Posterior vena cava (tissue), 2 donors: ENCODE data around the gene PWP1. TPM values are rescaled to one million over a fixed set of nuclear protein-coding genes. Genes with fewer than 3 reads are reported as not detected.

Experiments
- DNase-seq: peaks from one replicate; pipeline ENCODE4 v3.0.0-alpha.2; 2020; ENCODE audit warnings: low spot score
- intact Hi-C, 2 donors: fragments of 100-400 bp; cut with DNase I; formaldehyde crosslinking; loops; one replicate each; pipeline versions ENCODE4 v1.14.1 to v1.14.2; 2022 to 2023
- long read RNA-seq, 2 donors: library from polyadenylated mRNA; unstranded; transcript quantifications; one replicate each; pipeline ENCODE4 v2.0.0, GENCODE V29; 2020 to 2021
- total RNA-seq, 2 donors: library from RNA; stranded (reverse); fragmentation: NEBNext Ultra II Directional; extraction: Animal tissue kit (Norgen Biotek cat#: 25700); gene quantifications; one replicate each; pipeline ENCODE4 v1.2.1, GENCODE V29; 2021
- donor health status: DM: yes; HTN: yes; CAD: no.
- donor health status: DM: yes; HTN: yes; CAD: no.

The PWP1 gene
- 10 to 100 TPM; 24.6 to 32.5 TPM for total RNA-seq
- long read RNA-seq, donor 1, transcript PWP1-201 (15 exons, 2,621 nt) = major isoform, 20 of 27 reads
- long read RNA-seq, donor 1, partial matches to known transcripts = 6 of 27 reads
- long read RNA-seq, donor 1, other reads (novel, unspliced or antisense) = 1 of 27 reads
- long read RNA-seq, donor 2, transcript PWP1-201 (15 exons, 2,621 nt) = major isoform, 53 of 93 reads
- long read RNA-seq, donor 2, partial matches to known transcripts = 35 of 93 reads
- long read RNA-seq, donor 2, other reads (novel, unspliced or antisense) = 4 of 93 reads

DNA sequence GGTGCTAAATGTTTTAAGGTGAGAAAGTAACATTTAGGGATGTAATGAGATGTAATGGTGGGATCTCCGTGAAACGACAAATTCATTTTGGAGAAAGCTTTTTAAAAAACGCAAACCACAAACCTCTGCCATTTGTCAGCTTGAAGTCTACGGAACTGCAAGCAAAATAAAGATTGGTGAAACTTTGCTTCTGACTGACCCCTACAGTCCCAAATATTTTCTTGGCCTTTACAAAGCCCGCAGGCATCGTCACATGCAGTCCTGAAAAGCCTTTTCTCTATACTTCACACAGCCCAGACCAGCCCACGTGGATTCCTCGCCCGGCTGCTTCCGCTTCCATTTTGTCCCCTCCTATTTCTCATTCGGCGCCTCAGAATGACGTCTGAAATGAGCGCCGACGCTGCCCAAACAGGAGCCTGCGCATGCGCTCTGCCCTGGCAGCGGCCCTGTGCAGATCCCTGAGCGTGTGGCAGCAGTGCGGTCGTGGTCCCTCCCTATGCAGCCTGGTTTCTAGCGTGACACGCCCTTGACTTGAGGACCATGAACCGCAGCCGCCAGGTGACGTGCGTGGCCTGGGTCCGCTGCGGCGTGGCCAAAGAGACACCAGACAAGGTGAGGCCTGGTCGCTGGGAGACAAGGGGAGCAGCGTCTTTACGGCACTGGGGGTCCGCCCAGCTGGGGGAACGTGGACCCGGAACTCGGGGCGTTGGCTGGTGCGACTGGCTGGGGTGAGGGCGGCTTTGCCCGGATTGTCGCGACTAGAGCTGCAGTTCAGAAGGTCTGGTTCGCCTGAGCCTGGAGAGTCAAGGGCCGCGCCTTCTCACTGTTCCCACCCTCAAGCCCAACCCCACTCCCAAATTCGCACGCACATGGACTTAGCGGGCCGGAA, at the start of gene PWP1:
Gene PWP1, plus strand, starts transcription at position 440 of the 889 bp plus-strand sequence. Its CDS starts 101 bp downstream, at position 541.
- intact Hi-C loops = no loop called here
- DNase-seq = peak; percentile 98

- intact Hi-C loops = no loop called here
- DNase-seq = no peak
These were observed 44.4 kb upstream of the PWP1 start for GRCh38 chr12:107641154-107641553.

- DNase-seq = no peak
- intact Hi-C loops = no loop called here
These were observed 43.4 kb upstream of the PWP1 start for GRCh38 chr12:107642240-107642639.

DNA sequence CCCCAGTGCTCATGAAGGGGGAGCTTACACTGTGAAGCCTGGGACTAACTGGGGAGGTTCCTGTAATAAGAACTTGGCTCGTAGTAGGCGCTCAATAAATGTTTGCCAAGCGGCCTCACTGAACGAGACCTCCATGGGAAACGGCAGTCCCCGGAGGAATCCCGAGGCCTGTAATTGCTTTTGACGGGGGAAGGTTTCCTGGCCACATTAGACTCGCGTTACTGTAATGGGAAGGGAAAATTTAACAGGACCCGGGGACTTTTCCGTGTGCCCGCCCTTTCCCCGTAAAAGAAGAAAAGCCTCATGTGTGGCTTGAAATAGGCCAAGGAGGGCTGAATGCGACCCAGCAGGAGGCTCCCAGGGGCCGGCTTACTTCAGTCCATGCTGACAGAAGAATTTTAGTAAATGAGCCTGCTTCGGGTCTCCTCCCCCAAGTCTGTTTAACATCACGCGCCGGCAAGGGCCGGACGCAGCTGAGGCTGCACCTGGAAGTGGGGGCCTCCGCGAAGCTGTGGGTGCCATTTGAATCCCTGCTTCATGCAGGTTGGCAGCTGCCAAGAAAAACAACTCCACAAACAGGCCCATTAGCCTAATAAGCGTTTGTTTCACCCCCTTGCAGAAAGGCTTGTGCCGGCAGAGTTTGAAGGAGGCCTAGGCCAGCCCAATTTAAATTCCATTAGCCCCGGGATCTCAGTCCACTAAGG, 39.8 kb upstream of the PWP1 start:
- no peak for DNase-seq
- intact Hi-C loops = no loop called here

DNA sequence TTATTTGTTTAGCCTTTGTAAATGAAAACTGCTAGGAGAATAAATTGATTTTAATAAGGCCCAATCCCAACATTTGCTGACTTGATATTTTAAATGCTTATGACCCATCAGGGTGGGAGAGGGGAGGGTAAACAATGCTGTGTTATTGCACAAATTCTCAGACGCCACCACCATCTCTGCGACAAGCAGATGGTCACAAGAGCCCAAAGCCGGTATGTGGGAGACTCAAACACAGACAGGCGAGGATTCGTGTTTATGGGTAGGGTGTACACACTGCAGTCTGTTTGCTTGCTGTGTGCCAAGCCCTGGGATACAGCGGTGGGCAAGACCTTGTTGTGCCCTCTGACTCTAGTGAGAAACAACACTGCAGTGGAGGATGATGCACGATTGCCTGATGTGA, 39.2 kb upstream of the PWP1 start:
- intact Hi-C loops = no loop called here
- no peak for DNase-seq

DNA sequence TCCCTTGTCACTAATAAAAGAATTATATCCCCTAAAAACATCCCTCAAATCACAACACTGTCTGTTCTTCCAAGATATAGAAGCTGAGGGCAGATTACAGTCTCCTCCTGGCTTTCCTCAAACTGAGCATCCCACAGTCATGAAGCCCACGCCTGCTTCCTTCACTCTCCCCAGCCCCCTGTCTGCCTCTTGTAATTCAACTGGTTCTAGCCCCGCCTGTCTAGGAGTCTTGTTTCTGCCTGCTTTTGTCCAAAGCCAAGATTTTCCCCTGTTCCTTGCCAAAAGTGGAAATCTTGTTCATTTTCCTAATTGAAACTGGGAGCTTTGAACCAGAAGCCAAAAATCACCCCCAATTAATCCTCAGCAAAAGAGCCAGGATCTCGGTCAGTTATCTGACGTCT, 35.9 kb upstream of the PWP1 start:
- intact Hi-C loops = no loop called here
- no peak for DNase-seq

DNA sequence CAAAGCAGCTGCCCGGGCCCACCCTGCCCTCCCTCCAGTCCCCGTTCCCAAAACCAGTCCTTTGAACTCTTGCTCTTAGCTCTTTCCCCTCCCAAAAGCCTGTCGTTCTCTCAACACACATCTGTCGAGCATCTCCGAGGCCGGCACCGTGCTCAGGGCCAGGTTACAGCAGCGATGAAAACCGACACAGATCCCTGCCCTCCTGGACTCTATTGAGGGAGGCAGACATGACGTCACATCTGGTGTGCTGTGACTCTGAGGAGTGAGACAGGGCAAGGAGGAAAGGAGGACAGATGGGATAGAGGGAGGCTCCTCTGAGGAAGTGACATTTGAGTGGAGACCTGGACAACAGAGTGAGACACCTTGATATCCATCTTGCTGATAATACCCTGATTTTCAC, 34.6 kb upstream of the PWP1 start:
- intact Hi-C loops = no loop called here
- peak; percentile 59 for DNase-seq

- intact Hi-C loops = no loop called here
- peak; percentile 13 for DNase-seq
These were observed 33.8 kb upstream of the PWP1 start for GRCh38 chr12:107651571-107652449.

DNA sequence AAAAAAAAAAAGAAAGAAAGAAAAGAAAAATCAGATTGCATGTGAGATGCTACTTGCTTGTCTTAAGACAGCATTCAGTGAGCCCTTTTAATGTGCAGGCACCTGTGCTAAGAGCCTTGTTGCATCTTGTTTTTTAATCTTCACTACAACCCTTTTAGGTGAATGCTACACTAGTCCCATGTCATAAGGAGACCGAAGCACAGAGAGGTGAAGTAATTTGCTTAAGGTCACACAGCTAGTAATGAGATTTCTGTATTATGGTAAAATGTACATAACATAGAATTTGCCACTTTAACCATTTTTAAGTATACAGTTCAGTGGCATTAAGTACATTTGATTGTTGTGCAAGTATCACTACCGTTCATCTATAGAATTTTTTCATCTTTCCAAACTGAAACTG, 32.1 kb upstream of the PWP1 start:
- intact Hi-C loops = no loop called here
- DNase-seq = no peak

DNA sequence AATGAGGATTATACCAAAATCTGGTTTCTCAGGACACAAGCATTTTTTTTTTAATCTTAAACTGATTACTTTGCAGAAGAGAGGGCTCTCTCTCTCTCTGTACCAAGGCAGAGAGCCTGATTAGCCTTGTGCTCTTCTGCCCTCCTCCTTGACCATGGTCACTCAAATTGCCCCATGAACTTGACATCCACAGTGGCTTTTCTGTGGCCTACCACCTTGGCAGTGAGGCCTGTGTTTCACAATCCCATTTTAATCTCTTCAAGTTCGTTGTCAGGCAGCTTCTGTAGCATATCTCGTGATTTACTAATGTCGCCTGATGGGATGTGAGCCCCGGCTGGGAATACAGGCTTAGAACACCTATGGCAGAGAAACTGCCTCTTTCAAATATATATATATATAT, 30.7 kb upstream of the PWP1 start:
- intact Hi-C loops = no loop called here
- peak; percentile 32 for DNase-seq

GRCh38 chr12:107655281-107656065, 30.1 kb upstream of the PWP1 start:
- intact Hi-C loops = no loop called here
- DNase-seq = no peak

- intact Hi-C loops = no loop called here
- no peak for DNase-seq
These were observed 29.3 kb upstream of the PWP1 start for GRCh38 chr12:107656302-107656701.

GRCh38 chr12:107657133-107657532, 28.5 kb upstream of the PWP1 start:
- no peak for DNase-seq
- intact Hi-C loops = no loop called here

GRCh38 chr12:107657621-107658020, 28.0 kb upstream of the PWP1 start:
- no peak for DNase-seq
- intact Hi-C loops = no loop called here

- DNase-seq = no peak
- intact Hi-C loops = no loop called here
These were observed 25.4 kb upstream of the PWP1 start for GRCh38 chr12:107660235-107660634.

- no peak for DNase-seq
- intact Hi-C loops = no loop called here
These were observed 24.7 kb upstream of the PWP1 start for GRCh38 chr12:107660861-107661415.

DNA sequence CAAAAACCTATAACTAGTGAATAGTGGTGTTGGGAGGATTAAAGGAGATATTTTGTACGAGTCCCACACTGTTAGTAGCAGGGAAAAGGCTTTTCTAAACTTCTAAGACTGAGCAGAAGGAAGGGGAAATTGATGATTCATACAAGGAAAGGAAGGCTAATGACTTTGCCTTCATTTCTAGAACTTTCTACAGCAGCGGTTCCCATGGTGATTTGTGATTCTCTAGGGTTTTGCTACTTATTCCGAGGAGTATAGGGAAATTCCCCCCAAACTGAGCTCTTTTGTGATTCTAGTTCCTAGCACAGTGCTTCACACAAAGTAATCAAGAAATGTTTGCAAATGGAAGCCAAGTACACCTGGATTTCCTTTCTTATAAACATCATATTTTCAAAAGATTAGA, 23.8 kb upstream of the PWP1 start:
- intact Hi-C loops = no loop called here
- DNase-seq = no peak

DNA sequence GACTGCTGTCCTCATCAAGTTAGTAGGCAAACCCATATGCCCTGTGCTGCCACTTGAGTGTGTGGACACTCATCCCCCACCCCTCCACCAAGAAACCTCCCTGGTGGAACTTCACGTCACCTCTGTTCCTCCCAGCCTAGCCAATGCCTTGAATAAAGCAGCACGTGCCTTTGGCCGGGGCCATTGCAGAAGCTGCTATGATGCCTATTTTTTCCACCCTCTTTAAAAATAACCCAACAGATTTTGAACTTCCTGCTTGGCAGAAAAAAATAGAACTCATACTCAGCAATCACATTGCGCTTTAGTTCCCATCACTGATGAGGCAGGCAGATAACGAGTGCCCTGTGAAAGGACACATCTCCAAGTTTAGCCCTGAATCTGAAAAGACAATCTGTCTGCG, 23.1 kb upstream of the PWP1 start:
- intact Hi-C loops = no loop called here
- no peak for DNase-seq
